Neural progenitor cell (in vitro differentiated cells): ENCODE measurements around the gene SLC25A42.

ENCODE experiments used
- CTCF ChIP-seq: fragments of 200-600 bp; sonication (generic); IDR thresholded peaks from 2 replicates; pipeline ENCODE4 v1.5.1; 2017; ENCODE audit warnings: antibody characterized with exemption, mild to moderate bottlenecking
- EZH2phosphoT487 ChIP-seq: fragments of 200-600 bp; sonication (generic); IDR thresholded peaks from 2 replicates; pipeline ENCODE4 v1.6.1; 2017; ENCODE audit warnings: antibody characterized with exemption

- TF ChIP-seq CTCF (no peak), EZH2phosphoT487 (no peak)
Observed at GRCh38 chr19:19098084-19098702, 34.4 kb downstream of the SLC25A42 start.
